HG02885 (cell line): Measurements from ENCODE around the gene SYT14.
"Not testable (repeated sequence)": the region's sequence is repeated elsewhere in the genome, so short reads cannot be mapped to it uniquely, and the experiment has no call there.

Experiments used
- ATAC-seq: cut with Tn5 transposase; IDR thresholded peaks from one replicate; pipeline ENCODE4 v1.9.1; 2021; ENCODE audit warnings: mild to moderate bottlenecking; ENCODE audit not compliant: unreplicated experiment, poor library complexity

SYT14 gene

GRCh38 chr1:210189426-210189825 lies 251.4 kb downstream of the SYT14 start:
- no peak for ATAC-seq

DNA sequence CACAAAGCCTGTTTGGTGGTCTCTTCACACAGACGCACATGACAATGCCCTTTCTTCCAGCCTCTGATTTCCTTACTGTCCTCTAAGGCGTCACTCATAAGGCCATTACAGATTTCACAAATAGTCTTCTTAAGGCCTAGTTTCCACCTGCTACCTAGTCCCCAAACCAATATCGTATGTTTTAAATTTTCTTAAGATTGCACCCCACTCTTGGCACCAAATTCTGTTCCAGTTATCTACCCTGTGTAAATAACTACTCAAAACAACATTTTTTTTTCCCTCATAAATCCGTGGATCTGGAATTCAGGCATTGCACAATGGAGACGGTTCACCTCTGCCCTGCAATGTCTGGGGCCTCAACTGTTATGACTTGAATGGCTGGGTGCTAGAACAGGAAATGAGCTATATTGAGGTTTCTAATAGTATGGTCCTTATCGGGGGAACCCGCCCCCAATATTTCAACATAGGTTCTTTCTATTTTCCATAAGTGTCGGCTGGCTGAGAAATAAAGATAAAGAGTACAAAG lies 257.7 kb downstream of the SYT14 start:
- no peak for ATAC-seq

GRCh38 chr1:210196266-210196665 lies 258.2 kb downstream of the SYT14 start:
- not testable (repeated sequence) for ATAC-seq

GRCh38 chr1:210198840-210199239 lies 260.8 kb downstream of the SYT14 start:
- ATAC-seq: no peak

GRCh38 chr1:210200124-210200736 lies 262.2 kb downstream of the SYT14 start:
- no peak for ATAC-seq

- ATAC-seq: no peak
Measured at GRCh38 chr1:210201681-210202080, 263.7 kb downstream of the SYT14 start.

DNA sequence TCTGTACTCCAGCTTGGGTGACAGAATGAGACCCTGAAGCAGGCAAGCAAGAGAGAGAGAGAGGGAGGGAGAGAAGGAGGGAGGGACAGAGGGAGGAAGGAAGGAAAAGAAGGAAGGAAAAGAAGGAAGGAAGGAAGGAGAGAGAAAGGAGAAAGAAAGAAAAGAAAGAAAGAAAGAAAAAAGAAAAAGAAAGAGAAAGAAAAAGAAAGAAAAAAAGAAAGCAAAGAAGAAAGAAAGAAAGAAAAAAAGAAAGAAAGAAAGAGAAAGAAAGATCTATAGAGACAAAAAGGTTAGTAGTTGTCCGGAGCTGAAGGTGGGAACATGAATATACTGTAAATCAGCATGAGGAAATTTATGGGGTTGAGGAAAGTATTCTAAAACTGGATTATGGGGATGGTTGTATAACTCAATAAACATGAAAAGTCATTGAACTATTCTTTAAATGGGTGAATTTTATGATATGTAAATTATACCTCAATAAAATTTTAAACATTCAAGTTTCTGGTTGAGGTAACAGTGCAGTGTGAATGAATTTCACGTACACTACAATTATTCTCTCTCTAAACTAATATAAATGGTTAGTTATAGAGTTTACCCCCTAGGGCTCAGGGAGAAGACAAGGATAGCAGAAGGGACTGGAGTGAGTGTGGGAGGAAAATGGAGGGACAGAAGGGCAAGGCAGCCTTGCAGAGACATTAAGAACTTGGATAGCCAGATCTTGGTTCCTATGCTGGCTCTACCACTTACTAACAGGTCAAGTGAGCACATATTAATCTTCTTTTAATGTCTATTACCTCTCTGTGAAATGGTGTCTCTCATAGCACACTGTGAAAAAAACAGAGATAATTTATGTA lies 269.8 kb downstream of the SYT14 start:
- ATAC-seq: no peak

GRCh38 chr1:210213335-210213734 lies 275.3 kb downstream of the SYT14 start:
- ATAC-seq: no peak

GRCh38 chr1:210214573-210215409 lies 276.8 kb downstream of the SYT14 start:
- ATAC-seq: no peak

- ATAC-seq: no peak
Measured at GRCh38 chr1:210217482-210217881, 279.5 kb downstream of the SYT14 start.

DNA sequence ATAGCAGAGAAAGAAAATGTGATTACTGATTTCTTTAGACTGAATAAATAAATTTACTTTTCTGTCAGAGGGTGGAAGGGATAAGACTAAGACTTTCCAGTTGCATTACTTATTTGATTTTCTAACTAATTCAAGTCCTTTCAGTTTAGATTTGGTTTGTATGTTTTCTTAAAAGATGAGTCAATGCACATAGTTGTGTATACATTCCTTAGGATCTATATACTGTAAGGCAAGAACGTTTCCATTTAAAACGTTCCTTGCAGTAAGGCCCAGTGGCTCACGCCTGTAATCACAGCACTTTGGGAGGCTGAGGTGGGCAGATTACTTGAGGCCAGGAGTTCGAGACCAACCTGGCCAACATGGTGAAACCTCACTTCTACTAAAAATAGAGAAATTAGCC lies 280.0 kb downstream of the SYT14 start:
- no peak for ATAC-seq
